Stomach (tissue), 4 donors: ENCODE results near the gene TLNRD1.

Source experiments
- CTCF ChIP-seq, 7 experiments: fragments of 450-650 bp in 4 of 7; fragments of 200-600 bp in 3 of 7; sonication (generic) in 3 of 7; IDR thresholded peaks; one replicate each; pipeline ENCODE4 v1.5.1; 2016 to 2019; ENCODE audit warnings: antibody characterized with exemption in 7 of 7, control low read depth in 2 of 7, mild to moderate bottlenecking in 1 of 7
- EP300 ChIP-seq: sonication (generic); formaldehyde crosslinking; IDR thresholded peaks from one replicate; pipeline ENCODE4 v1.6.1; 2017; ENCODE audit warnings: antibody characterized with exemption
- POLR2A ChIP-seq, 4 donors: fragments of 450-650 bp; IDR thresholded peaks; one replicate each; pipeline ENCODE4 v1.6.1; 2016; ENCODE audit warnings: antibody characterized with exemption in 4 of 4, control low read depth in 2 of 4, mild to moderate bottlenecking in 1 of 4, moderate library complexity in 1 of 4
- POLR2AphosphoS5 ChIP-seq, 3 donors: sonication (generic); formaldehyde crosslinking; IDR thresholded peaks; one replicate each; pipeline ENCODE4 v1.6.1; 2016; ENCODE audit warnings: antibody characterized with exemption in 3 of 3

- TF ChIP-seq CTCF (IDR thresholded peaks at IDR 0.05) (no peak), POLR2A (IDR thresholded peaks at IDR 0.05) (no peak), EP300 (no peak), POLR2AphosphoS5 (IDR thresholded peaks at IDR 0.05) (no peak)
These were observed 40.0 kb downstream of the TLNRD1 start for GRCh38 chr15:81040757-81041156.
